Adrenal gland (tissue), 12 donors: ENCODE measurements around the gene SLC25A22. TPM values are rescaled to one million over a fixed set of nuclear protein-coding genes. Genes with fewer than 3 reads are reported as not detected.

Source experiments
- DNase-seq, 7 donors: peaks; one replicate each; pipeline ENCODE4 v3.0.0-alpha.2; 2019 to 2020
- H3K27ac ChIP-seq, 5 donors: fragments of 200-600 bp; sonication (generic) in 4 of 5; 1 replicate in 3 of 5; 2 replicates in 2 of 5; pipeline versions ENCODE4 v1.5.1 to v1.8.0; 2016 to 2020; ENCODE audit warnings: mild to moderate bottlenecking in 1 of 5
- H3K27me3 ChIP-seq: fragments of 200-600 bp; 2 replicates; pipeline ENCODE4 v1.8.0; 2021
- H3K36me3 ChIP-seq, 2 donors: fragments of 200-600 bp; replicated peaks in 1 of 2; 1 replicate in 1 of 2; 2 replicates in 1 of 2; pipeline versions ENCODE4 v1.5.1 to v1.8.0; 2018 to 2022
- H3K4me1 ChIP-seq, 2 donors: fragments of 200-600 bp; replicated peaks in 1 of 2; 1 replicate in 1 of 2; 2 replicates in 1 of 2; pipeline versions ENCODE4 v1.5.1 to v1.8.0; 2018 to 2021
- H3K4me3 ChIP-seq, 4 donors: fragments of 200-600 bp; sonication (generic) in 3 of 4; one replicate each; pipeline ENCODE4 v1.5.1; 2016 to 2018
- H3K9me3 ChIP-seq, 3 donors: fragments of 200-600 bp; sonication (generic) in 1 of 3; replicated peaks in 1 of 3; 1 replicate in 2 of 3; 2 replicates in 1 of 3; pipeline versions ENCODE4 v1.5.1 to v1.8.0; 2016 to 2021
- POLR2A ChIP-seq, 2 donors: fragments of 450-650 bp; IDR thresholded peaks; one replicate each; pipeline ENCODE4 v1.6.1; 2017; ENCODE audit warnings: antibody characterized with exemption in 2 of 2, mild to moderate bottlenecking in 2 of 2, moderate library complexity in 1 of 2
- WGBS, 4 donors: extraction: QIAGEN DNeasy Blood & Tissue Kit in 2 of 4; methylation state at CpG; one replicate each; pipeline versions ENCODE4 v1.1.5 to v1.1.7; 2013 to 2017; 5-methylcytosine and 5-hydroxymethylcytosine counted together
- intact Hi-C, 2 donors: fragments of 100-400 bp; cut with DNase I; formaldehyde crosslinking; loops; one replicate each; pipeline versions ENCODE4 v1.14.1 to v1.15.0; 2022 to 2023
- polyA plus RNA-seq, 3 donors: library from polyadenylated mRNA; stranded (reverse); fragments of 200-250 nt in 2 of 3; fragments of 350-450 nt in 1 of 3; fragmentation: Illumina TruSeq in 1 of 3; extraction: RNeasy Lipid Tissue Mini Kit (QIAGEN cat#74804) in 1 of 3; gene quantifications; one replicate each; pipeline ENCODE4 v1.2.3, GENCODE V29; 2013 to 2014
- total RNA-seq, 9 donors: library from RNA; depleted of rRNA in 4 of 9; stranded (reverse); fragments of >200 nt in 4 of 9; fragments of 120-200 nt in 1 of 9; fragmentation: NEBNext Ultra II Directional in 1 of 9; extraction: Animal tissue kit (Norgen Biotek cat#: 25700) in 1 of 9; gene quantifications; one replicate each; pipeline versions ENCODE4 v1.1.0 to v1.2.4, GENCODE V29; 2013 to 2023
- TF ChIP-seq, protein P1 (sequence below), 6 experiments: fragments of 450-650 bp in 4 of 6; fragments of 200-600 bp in 2 of 6; sonication (generic) in 1 of 6; IDR thresholded peaks; 1 replicate in 5 of 6; 2 replicates in 1 of 6; pipeline versions ENCODE4 v1.5.1 to v1.8.0; 2016 to 2021; ENCODE audit warnings: antibody characterized with exemption in 6 of 6, mild to moderate bottlenecking in 2 of 6, moderate library complexity in 1 of 6
- donor health status: healthy with polysubstance abuse.
- donor health status: Bipolar disorder and iron deficiency.
- donor health status: DM: yes; HTN: yes; CAD: no.
- donor health status: DM: no; HTN: no; CAD: no.
- donor health status: DM: no; HTN: no; CAD: no.
- donor health status: DM: yes; HTN: yes; CAD: no.

Gene SLC25A22
- total and polyA plus RNA-seq, 12 donors = 7.7 to 41.3 (median 15.3) TPM

- intact Hi-C loops = loop anchor here in 1 of 2 donors (5.0 kb wide), 1 partner anchor 206 kb away; no protein-coding TSS in a partner anchor
- Histone ChIP-seq H3K4me3 (no peak overlapping the region), H3K27ac (peak overlapping the region in 2 of 5 donors; percentile 97), H3K27me3 (no peaks in the 10 kb centered on the region), H3K36me3 (no peaks in the 10 kb centered on the region), H3K9me3 (no peaks in the 10 kb centered on the region), H3K4me1 (peaks cover 36 to 45% of the 10 kb centered on the region in 2 donors)
- DNase-seq = no peak
- TF ChIP-seq POLR2A (IDR thresholded peaks at IDR 0.05) = no peak
- TF ChIP-seq, protein P1, sequence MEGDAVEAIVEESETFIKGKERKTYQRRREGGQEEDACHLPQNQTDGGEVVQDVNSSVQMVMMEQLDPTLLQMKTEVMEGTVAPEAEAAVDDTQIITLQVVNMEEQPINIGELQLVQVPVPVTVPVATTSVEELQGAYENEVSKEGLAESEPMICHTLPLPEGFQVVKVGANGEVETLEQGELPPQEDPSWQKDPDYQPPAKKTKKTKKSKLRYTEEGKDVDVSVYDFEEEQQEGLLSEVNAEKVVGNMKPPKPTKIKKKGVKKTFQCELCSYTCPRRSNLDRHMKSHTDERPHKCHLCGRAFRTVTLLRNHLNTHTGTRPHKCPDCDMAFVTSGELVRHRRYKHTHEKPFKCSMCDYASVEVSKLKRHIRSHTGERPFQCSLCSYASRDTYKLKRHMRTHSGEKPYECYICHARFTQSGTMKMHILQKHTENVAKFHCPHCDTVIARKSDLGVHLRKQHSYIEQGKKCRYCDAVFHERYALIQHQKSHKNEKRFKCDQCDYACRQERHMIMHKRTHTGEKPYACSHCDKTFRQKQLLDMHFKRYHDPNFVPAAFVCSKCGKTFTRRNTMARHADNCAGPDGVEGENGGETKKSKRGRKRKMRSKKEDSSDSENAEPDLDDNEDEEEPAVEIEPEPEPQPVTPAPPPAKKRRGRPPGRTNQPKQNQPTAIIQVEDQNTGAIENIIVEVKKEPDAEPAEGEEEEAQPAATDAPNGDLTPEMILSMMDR (IDR thresholded peaks at IDR 0.05) = no peak
- 44 to 73% (median 55%) methylated on average over 4 to 8 of the region's 8 CpGs for WGBS, 4 donors
Measured at GRCh38 chr11:845872-846495, 47.9 kb upstream of the SLC25A22 start.

DNA sequence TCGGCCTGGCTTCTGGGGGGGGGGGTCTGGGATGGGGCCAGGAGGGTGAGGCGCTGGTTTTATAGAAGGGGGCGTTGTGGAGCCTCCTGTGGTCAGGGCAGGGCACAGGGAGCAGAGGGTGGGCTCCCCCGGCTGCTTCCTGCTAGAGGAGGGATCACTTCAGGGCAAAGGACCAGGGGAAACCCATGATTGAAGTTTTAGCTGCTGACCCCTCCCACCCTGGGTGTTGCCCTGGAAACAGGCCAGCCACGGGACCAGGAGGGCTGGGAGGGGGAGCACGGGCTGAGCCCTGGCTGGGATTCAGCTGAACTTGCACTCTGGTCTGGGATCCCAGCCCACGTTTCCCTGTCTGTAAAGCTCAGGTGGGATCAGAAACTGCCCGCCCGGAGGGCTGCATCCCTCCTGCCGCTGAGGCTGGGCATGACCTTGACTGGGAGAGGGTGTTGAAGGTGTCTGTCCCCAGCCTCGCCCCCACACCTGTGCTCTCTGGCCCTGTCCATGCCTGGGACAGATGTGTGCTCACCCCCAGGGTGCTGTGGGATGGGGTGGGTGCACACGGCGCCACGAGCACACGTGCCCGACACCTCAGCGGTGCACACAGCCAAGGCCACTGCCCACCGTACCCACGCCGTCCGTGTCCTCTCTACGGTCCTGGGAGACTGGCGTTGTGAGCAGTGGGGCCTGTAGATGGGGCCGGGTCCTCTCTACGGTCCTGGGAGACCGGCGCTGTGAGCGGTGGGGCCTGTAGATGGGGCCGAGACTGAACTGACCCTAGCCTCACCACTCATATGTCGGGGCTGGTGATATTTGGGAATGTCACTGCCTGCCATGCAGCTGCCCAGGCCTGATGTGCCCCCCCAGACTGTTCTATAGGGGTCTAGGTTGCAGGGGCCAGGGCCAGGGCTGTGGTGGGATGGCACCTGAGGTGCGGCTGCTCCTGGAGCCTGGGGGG lies 46.9 kb upstream of the SLC25A22 start:
- H3K4me3 ChIP-seq = peak overlapping the region in 2 of 4 donors; percentile 79 to 97
- 31 to 58% (median 42%) methylated on average over 12 to 31 of the region's 31 CpGs for WGBS, 4 donors
- H3K27ac ChIP-seq = peak overlapping the region in 4 of 5 donors; percentile 91 to 97 (median 96)
- peak; percentile 78 to 89 (median 87) for DNase-seq
- H3K27me3 ChIP-seq = no peaks in the 10 kb centered on the region
- peaks cover 0 to 5% of the 10 kb centered on the region in 2 donors for H3K36me3 ChIP-seq
- no peaks in the 10 kb centered on the region for H3K9me3 ChIP-seq
- TF ChIP-seq POLR2A (IDR thresholded peaks at IDR 0.05) = no peak
- TF ChIP-seq, protein P1 (IDR thresholded peaks at IDR 0.05) = no peak
- peaks cover 41 to 54% of the 10 kb centered on the region in 2 donors for H3K4me1 ChIP-seq
- intact Hi-C loops = loop anchor here in 1 of 2 donors (5.0 kb wide), 1 partner anchor 207 kb away; no protein-coding TSS in a partner anchor

GRCh38 chr11:843818-844692 lies 46.0 kb upstream of the SLC25A22 start:
- 12 to 38% (median 29%) methylated on average over 2 to 25 of the region's 25 CpGs for WGBS, 4 donors
- H3K27me3 ChIP-seq = no peaks in the 10 kb centered on the region
- TF ChIP-seq POLR2A (IDR thresholded peaks at IDR 0.05) = peak; percentile 41 to 59
- TF ChIP-seq, protein P1 (IDR thresholded peaks at IDR 0.05) = no peak
- peaks cover 0 to 14% of the 10 kb centered on the region in 2 donors for H3K36me3 ChIP-seq
- peak overlapping the region; percentile 44 to 97 (median 94) for H3K27ac ChIP-seq
- H3K4me3 ChIP-seq = peak overlapping the region in 2 of 4 donors; percentile 79 to 97
- intact Hi-C loops = no loop called here
- peak; percentile 86 to 96 (median 94) for DNase-seq
- H3K4me1 ChIP-seq = peaks cover 38 to 50% of the 10 kb centered on the region in 2 donors
- H3K9me3 ChIP-seq = no peaks in the 10 kb centered on the region
